Colonic mucosa (tissue), 4 donors: ENCODE results near the gene HMMR. TPM values are rescaled to one million over a fixed set of nuclear protein-coding genes. Genes with fewer than 3 reads are reported as not detected.

Experiments
- DNase-seq: peaks from one replicate; pipeline ENCODE4 v3.0.0-alpha.2; 2020
- H3K27ac ChIP-seq: fragments of 200-600 bp; one replicate; pipeline ENCODE4 v1.8.0; 2021
- H3K27me3 ChIP-seq: fragments of 200-600 bp; one replicate; pipeline ENCODE4 v1.8.0; 2021
- H3K36me3 ChIP-seq: fragments of 200-600 bp; one replicate; pipeline ENCODE4 v1.8.0; 2021
- H3K4me1 ChIP-seq: fragments of 200-600 bp; one replicate; pipeline ENCODE4 v1.8.0; 2021; ENCODE audit warnings: mild to moderate bottlenecking
- H3K4me3 ChIP-seq: fragments of 200-600 bp; one replicate; pipeline ENCODE4 v1.8.0; 2021
- H3K9ac ChIP-seq, 2 donors: one replicate each; pipeline ENCODE4 v1.7.0; 2013; ENCODE audit warnings: control low read depth in 2 of 2, low read depth in 2 of 2, low read length in 2 of 2
- H3K9me3 ChIP-seq: fragments of 200-600 bp; one replicate; pipeline ENCODE4 v1.8.0; 2021
- intact Hi-C: fragments of 100-400 bp; cut with DNase I; formaldehyde crosslinking; loops from one replicate; pipeline ENCODE4 v1.14.1; 2022
- total RNA-seq, 2 donors: library from RNA; stranded (reverse); fragmentation: NEBNext Ultra II Directional in 1 of 2; extraction: Animal tissue kit (Norgen Biotek cat#: 25700) in 1 of 2; gene quantifications; one replicate each; pipeline ENCODE4 v1.2.1, GENCODE V29; 2021
- TF ChIP-seq, protein P1 (sequence below): fragments of 200-600 bp; IDR thresholded peaks from one replicate; pipeline ENCODE4 v1.8.0; 2022; ENCODE audit warnings: antibody characterized with exemption, mild to moderate bottlenecking
- donor health status: healthy.
- donor health status: DM: no; HTN: no; CAD: no.
- donor health status: DM: no; HTN: no; CAD: no.

HMMR gene
- total RNA-seq, 2 donors from 2014 or later = 10.6 to 44.5 TPM

DNA sequence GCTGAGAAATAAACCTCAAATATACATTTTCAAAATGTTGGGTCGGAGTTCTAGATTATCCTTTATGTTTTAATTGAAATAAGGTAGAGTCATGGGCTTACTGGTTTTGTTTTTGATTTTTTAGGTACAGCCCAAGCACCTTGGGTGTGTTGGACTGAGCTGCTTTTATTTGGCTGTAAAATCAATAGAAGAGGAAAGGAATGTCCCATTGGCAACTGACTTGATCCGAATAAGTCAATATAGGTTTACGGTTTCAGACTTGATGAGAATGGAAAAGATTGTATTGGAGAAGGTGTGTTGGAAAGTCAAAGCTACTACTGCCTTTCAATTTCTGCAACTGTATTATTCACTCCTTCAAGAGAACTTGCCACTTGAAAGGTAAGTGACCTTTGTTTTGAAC lies 19.5 kb upstream of the HMMR start:
- Histone ChIP-seq H3K9ac (no peak overlapping the region), H3K4me3 (no peak overlapping the region), H3K27ac (no peak overlapping the region), H3K36me3 (no peaks in the 10 kb centered on the region), H3K27me3 (no peaks in the 10 kb centered on the region), H3K9me3 (no peaks in the 10 kb centered on the region), H3K4me1 (peaks cover 5% of the 10 kb centered on the region)
- DNase-seq = no peak
- TF ChIP-seq, protein P1, sequence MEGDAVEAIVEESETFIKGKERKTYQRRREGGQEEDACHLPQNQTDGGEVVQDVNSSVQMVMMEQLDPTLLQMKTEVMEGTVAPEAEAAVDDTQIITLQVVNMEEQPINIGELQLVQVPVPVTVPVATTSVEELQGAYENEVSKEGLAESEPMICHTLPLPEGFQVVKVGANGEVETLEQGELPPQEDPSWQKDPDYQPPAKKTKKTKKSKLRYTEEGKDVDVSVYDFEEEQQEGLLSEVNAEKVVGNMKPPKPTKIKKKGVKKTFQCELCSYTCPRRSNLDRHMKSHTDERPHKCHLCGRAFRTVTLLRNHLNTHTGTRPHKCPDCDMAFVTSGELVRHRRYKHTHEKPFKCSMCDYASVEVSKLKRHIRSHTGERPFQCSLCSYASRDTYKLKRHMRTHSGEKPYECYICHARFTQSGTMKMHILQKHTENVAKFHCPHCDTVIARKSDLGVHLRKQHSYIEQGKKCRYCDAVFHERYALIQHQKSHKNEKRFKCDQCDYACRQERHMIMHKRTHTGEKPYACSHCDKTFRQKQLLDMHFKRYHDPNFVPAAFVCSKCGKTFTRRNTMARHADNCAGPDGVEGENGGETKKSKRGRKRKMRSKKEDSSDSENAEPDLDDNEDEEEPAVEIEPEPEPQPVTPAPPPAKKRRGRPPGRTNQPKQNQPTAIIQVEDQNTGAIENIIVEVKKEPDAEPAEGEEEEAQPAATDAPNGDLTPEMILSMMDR = no peak
- intact Hi-C loops = no loop called here

DNA sequence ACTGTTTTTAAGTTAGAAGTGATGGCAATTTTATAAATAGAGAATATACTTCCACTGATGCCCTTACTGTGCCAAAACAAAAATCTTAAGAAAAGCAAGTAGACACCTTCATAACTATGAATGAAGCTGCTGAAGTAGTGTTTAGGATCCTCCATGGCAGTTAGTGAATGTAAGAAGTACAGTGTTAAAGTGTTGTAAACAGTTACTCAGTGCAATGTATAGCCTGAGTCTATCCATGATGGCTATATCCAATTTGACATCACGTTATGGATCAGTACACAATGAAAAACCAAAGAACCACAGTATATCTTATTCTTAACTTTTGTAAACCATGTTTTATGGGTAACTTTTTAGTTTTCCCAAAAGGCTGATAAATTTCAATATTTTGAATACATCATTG lies 15.9 kb upstream of the HMMR start:
- Histone ChIP-seq H3K4me1 (peaks cover 5% of the 10 kb centered on the region), H3K36me3 (peaks cover 5% of the 10 kb centered on the region), H3K4me3 (no peak overlapping the region), H3K27ac (no peak overlapping the region), H3K9me3 (no peaks in the 10 kb centered on the region), H3K27me3 (no peaks in the 10 kb centered on the region), H3K9ac (no peak overlapping the region)
- intact Hi-C loops = no loop called here
- TF ChIP-seq, protein P1 = no peak
- no peak for DNase-seq

DNA sequence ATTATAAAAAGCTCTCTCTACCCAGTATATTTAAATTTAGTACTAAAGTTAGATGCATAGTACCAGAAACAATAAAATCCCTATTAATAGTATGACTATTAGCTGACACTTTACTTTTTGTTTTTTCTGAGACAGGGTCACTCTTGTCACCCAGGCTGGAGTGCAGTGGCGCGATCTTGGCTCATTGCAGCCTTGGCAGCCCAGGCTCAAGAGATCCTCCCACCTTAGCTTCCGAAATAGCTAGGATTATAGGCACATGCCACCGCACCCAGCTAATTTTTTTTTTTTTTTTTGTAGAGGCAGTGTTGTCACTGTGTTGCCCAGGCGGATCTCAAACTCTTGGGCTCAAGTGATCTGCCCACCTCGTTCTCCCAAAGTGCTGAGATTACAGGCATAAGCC lies 15.1 kb upstream of the HMMR start:
- Histone ChIP-seq H3K9ac (no peak overlapping the region), H3K27me3 (no peaks in the 10 kb centered on the region), H3K36me3 (peaks cover 5% of the 10 kb centered on the region), H3K27ac (no peak overlapping the region), H3K4me3 (no peak overlapping the region), H3K4me1 (peaks cover 4% of the 10 kb centered on the region), H3K9me3 (no peaks in the 10 kb centered on the region)
- no peak for DNase-seq
- intact Hi-C loops = no loop called here
- TF ChIP-seq, protein P1 = no peak

DNA sequence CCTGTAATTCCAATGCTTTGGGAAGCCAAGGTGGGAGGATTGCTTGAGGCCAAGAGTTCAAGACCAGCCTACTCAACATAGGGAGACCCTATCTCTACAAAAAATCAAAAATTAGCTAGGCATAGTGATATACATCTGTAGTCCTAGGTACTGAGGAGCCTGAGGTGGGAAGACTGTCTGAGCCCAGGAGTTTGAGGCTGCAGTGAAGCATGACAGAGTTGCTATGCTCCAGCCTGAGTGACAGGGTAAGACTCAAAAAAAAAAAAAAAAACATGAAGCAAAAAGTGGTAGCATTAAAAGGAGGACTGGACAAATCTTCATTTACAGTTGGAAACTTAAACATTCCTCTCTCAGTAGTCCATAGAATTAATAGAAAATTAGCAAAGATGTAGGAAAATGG lies 13.2 kb upstream of the HMMR start:
- peaks cover 5% of the 10 kb centered on the region for H3K36me3 ChIP-seq
- H3K9ac ChIP-seq = no peak overlapping the region
- TF ChIP-seq, protein P1 = no peak
- no peaks in the 10 kb centered on the region for H3K27me3 ChIP-seq
- no peak overlapping the region for H3K4me3 ChIP-seq
- no peaks in the 10 kb centered on the region for H3K4me1 ChIP-seq
- no peak overlapping the region for H3K27ac ChIP-seq
- H3K9me3 ChIP-seq = no peaks in the 10 kb centered on the region
- DNase-seq = no peak
- intact Hi-C loops = no loop called here

DNA sequence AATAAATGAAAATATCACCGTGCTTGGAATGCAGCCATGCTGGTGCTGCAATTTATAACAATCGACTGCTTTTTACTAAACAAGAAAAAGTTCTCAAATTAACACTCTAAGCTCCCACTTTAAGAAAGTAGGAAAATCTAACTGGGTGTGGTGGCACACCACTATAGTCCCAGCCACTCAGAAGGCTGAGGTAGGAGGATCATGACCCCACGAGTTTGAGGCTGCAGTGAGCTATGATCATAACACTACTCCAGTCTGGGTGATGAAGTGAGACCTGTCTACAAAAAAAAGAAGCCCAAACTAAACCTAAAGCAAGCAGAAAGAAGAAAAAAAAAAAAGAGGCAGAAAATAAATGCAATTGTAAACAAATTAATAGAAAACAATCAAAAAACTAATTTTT lies 12.6 kb upstream of the HMMR start:
- H3K27ac ChIP-seq = no peak overlapping the region
- no peak for DNase-seq
- no peak overlapping the region for H3K4me3 ChIP-seq
- H3K36me3 ChIP-seq = peaks cover 5% of the 10 kb centered on the region
- H3K4me1 ChIP-seq = no peaks in the 10 kb centered on the region
- H3K27me3 ChIP-seq = no peaks in the 10 kb centered on the region
- intact Hi-C loops = no loop called here
- TF ChIP-seq, protein P1 = no peak
- no peaks in the 10 kb centered on the region for H3K9me3 ChIP-seq
- no peak overlapping the region for H3K9ac ChIP-seq

DNA sequence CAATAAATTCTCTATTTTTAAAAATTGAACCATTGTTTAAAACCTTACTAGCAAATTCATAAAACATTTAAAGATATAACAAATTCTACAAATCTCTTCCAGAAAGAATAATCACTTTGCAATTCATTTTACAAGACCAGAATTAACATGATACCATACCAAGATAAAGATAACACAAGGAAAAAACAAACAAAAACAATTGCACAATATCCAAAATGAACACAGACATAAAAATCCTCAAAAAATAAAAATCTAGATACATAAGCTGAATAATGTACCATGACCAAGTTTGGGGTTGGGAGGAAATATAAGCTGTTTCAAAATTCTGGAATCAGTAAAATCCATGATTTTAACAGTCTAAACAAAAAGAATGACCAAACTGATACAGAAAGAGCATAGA lies 11.9 kb upstream of the HMMR start:
- Histone ChIP-seq H3K27me3 (no peaks in the 10 kb centered on the region), H3K4me3 (no peak overlapping the region), H3K9me3 (no peaks in the 10 kb centered on the region), H3K36me3 (peaks cover 5% of the 10 kb centered on the region), H3K4me1 (no peaks in the 10 kb centered on the region), H3K27ac (no peak overlapping the region), H3K9ac (no peak overlapping the region)
- no peak for DNase-seq
- intact Hi-C loops = no loop called here
- TF ChIP-seq, protein P1 = no peak
